ENCODE results near the gene GRXCR1.

The GRXCR1 gene

GRCh38 chr4:42942216-42942615 is 49.7 kb downstream of the GRXCR1 start:
- no peak for DNase-seq

- no peak for DNase-seq
Observed at GRCh38 chr4:42945874-42946273, 53.4 kb downstream of the GRXCR1 start.

- no peak for DNase-seq
Observed at GRCh38 chr4:42953321-42953720, 60.8 kb downstream of the GRXCR1 start.

GRCh38 chr4:42954963-42955669 is 62.6 kb downstream of the GRXCR1 start:
- no peak for DNase-seq

GRCh38 chr4:42955746-42956505 is 63.4 kb downstream of the GRXCR1 start:
- no peak for DNase-seq

GRCh38 chr4:42965326-42965725 is 72.8 kb downstream of the GRXCR1 start:
- no peak for DNase-seq

- no peak for DNase-seq
Observed at GRCh38 chr4:42985976-42986375, 93.5 kb downstream of the GRXCR1 start.

- DNase-seq, result no peak
Observed at GRCh38 chr4:42995343-42995944, 102.9 kb downstream of the GRXCR1 start.

GRCh38 chr4:43008793-43009192 is 116.3 kb downstream of the GRXCR1 start:
- no peak for DNase-seq

GRCh38 chr4:43014256-43014655 is 121.7 kb downstream of the GRXCR1 start:
- DNase-seq, result no peak

- DNase-seq, result no peak
Observed at GRCh38 chr4:43041632-43042031, 149.1 kb downstream of the GRXCR1 start.

- DNase-seq, result no peak
Observed at GRCh38 chr4:43047058-43047457, 154.5 kb downstream of the GRXCR1 start.

GRCh38 chr4:43048570-43048969 is 156.1 kb downstream of the GRXCR1 start:
- no peak for DNase-seq

GRCh38 chr4:43049326-43049725 is 156.8 kb downstream of the GRXCR1 start:
- no peak for DNase-seq

- no peak for DNase-seq
Observed at GRCh38 chr4:43066415-43066814, 173.9 kb downstream of the GRXCR1 start.

GRCh38 chr4:43071069-43071468 is 178.6 kb downstream of the GRXCR1 start:
- no peak for DNase-seq

Data from stimulated activated CD4-positive, alpha-beta T cell treated with anti-CD3 and anti-CD28 coated beads, Interleukin-4, amount 100 ng/mL, for 4 hours (primary cell).